IMR-90 (cell line): Measurements from ENCODE around the gene ZNF80. TPM values are rescaled to one million over a fixed set of nuclear protein-coding genes. Genes with fewer than 3 reads are reported as not detected.

Experiments
- ATAC-seq: fragments of 200-7000 bp; cut with Tn5 transposase; 2 replicates; pipeline ENCODE4 v1.9.1; 2020; ENCODE audit warnings: low read depth, mild to moderate bottlenecking, moderate library complexity
- BruUV-seq: library from RNA; stranded (reverse); fragments of 400-500 nt; replicated peaks from 2 replicates; lab custom pipeline; 2021; lab: Mats Ljungman, UMichigan
- CTCF ChIA-PET: fragments of 300-600 bp; formaldehyde crosslinking; extraction: SDS; loops from one replicate; lab custom pipeline; 2021; ENCODE audit warnings: antibody characterized with exemption; lab: Yijun Ruan, JAX
- POLR2A ChIA-PET: fragments of 300-600 bp; sonication (Branson Sonifier 250); formaldehyde crosslinking; loops from one replicate; lab custom pipeline; 2022; ENCODE audit warnings: antibody characterized with exemption; ENCODE audit not compliant: unreplicated experiment; lab: Charles Lee
- DNase-seq: peaks from one replicate; pipeline ENCODE4 v3.0.0; 2013
- H2AFZ ChIP-seq: replicated peaks from 2 replicates; pipeline ENCODE3; 2013; ENCODE audit warnings: low read length, mild to moderate bottlenecking; ENCODE audit not compliant: poor library complexity
- H2AK5ac ChIP-seq: 2 replicates; pipeline ENCODE4 v1.6.1; 2013; ENCODE audit warnings: low read depth, low read length, inconsistent platforms
- H2AK9ac ChIP-seq: replicated peaks from 2 replicates; pipeline ENCODE3; 2013; ENCODE audit warnings: mild to moderate bottlenecking, low read depth, low read length, moderate library complexity; ENCODE audit not compliant: poor library complexity
- H2BK120ac ChIP-seq: 2 replicates; pipeline ENCODE4 v1.6.1; 2013; ENCODE audit warnings: low read depth, low read length, inconsistent platforms
- H2BK15ac ChIP-seq: 3 replicates; pipeline ENCODE4 v1.6.1; 2013; ENCODE audit warnings: low read depth, low read length, inconsistent platforms
- H2BK20ac ChIP-seq: 2 replicates; pipeline ENCODE4 v1.6.1; 2013; ENCODE audit warnings: low read depth, mild to moderate bottlenecking, inconsistent platforms, low read length, moderate library complexity
- H2BK5ac ChIP-seq: 2 replicates; pipeline ENCODE4 v1.6.1; 2013; ENCODE audit warnings: mild to moderate bottlenecking, low read depth, low read length, inconsistent platforms; ENCODE audit not compliant: poor library complexity, severe bottlenecking
- H3K14ac ChIP-seq: replicated peaks from 2 replicates; pipeline ENCODE4 v1.6.1; 2013; ENCODE audit warnings: low read depth, low read length, inconsistent platforms
- H3K18ac ChIP-seq: 2 replicates; pipeline ENCODE4 v1.6.1; 2013; ENCODE audit warnings: low read depth, low read length, control low read depth
- H3K23ac ChIP-seq: 2 replicates; pipeline ENCODE4 v1.6.1; 2013; ENCODE audit warnings: low read depth, low read length, inconsistent platforms
- H3K27ac ChIP-seq: 2 replicates; pipeline ENCODE4 v1.5.1; 2013; ENCODE audit warnings: mild to moderate bottlenecking, control low read depth, low read length; ENCODE audit not compliant: insufficient read depth
- H3K27me3 ChIP-seq: 2 replicates; pipeline ENCODE4 v1.6.1; 2013; ENCODE audit warnings: low read length; ENCODE audit not compliant: control insufficient read depth, insufficient read depth
- H3K36me3 ChIP-seq: 2 replicates; pipeline ENCODE4 v1.6.1; 2013; ENCODE audit warnings: low read length, mixed read lengths; ENCODE audit not compliant: control insufficient read depth, insufficient read depth
- H3K4ac ChIP-seq: 2 replicates; pipeline ENCODE4 v1.6.1; 2013; ENCODE audit warnings: low read depth, low read length, inconsistent platforms
- H3K4me1 ChIP-seq: 2 replicates; pipeline ENCODE4 v1.6.1; 2013; ENCODE audit warnings: low read length, mixed read lengths; ENCODE audit not compliant: control insufficient read depth, insufficient read depth
- H3K4me2 ChIP-seq: 2 replicates; pipeline ENCODE4 v1.6.1; 2013; ENCODE audit warnings: low read depth, mild to moderate bottlenecking, control low read depth, low read length, moderate library complexity
- H3K4me3 ChIP-seq: 2 replicates; pipeline ENCODE4 v1.5.1; 2013; ENCODE audit warnings: low read depth, mild to moderate bottlenecking, control low read depth, low read length, moderate library complexity; ENCODE audit not compliant: insufficient read depth
- H3K56ac ChIP-seq: 2 replicates; pipeline ENCODE4 v1.6.1; 2013; ENCODE audit warnings: low read length, inconsistent platforms; ENCODE audit not compliant: insufficient read depth; ENCODE audit errors: extremely low read depth
- H3K79me1 ChIP-seq, 2 experiments: 2 replicates each; pipeline ENCODE4 v1.6.1; 2013; ENCODE audit warnings: low read length in 2 of 2, inconsistent platforms in 1 of 2, low read depth in 1 of 2
- H3K9ac ChIP-seq: 2 replicates; pipeline ENCODE4 v1.6.1; 2013; ENCODE audit warnings: low read depth, low read length, control low read depth
- H3K9me1 ChIP-seq: 2 replicates; pipeline ENCODE4 v1.6.1; 2013; ENCODE audit warnings: low read length, inconsistent platforms; ENCODE audit not compliant: insufficient read depth
- H3K9me3 ChIP-seq: 2 replicates; pipeline ENCODE4 v1.6.1; 2013; ENCODE audit warnings: low read length; ENCODE audit not compliant: control insufficient read depth, insufficient read depth
- H4K20me1 ChIP-seq: 2 replicates; pipeline ENCODE4 v1.6.1; 2013; ENCODE audit warnings: low read length, inconsistent platforms; ENCODE audit not compliant: insufficient read depth
- H4K5ac ChIP-seq: 2 replicates; pipeline ENCODE4 v1.6.1; 2013; ENCODE audit warnings: mild to moderate bottlenecking, low read depth, low read length, control low read depth
- H4K8ac ChIP-seq, 2 experiments: 2 replicates each; pipeline ENCODE4 v1.6.1; 2013; ENCODE audit warnings: low read depth in 2 of 2, low read length in 2 of 2, control low read depth in 1 of 2, inconsistent platforms in 1 of 2
- H4K91ac ChIP-seq: 2 replicates; pipeline ENCODE4 v1.6.1; 2013; ENCODE audit warnings: low read depth, low read length, inconsistent platforms; ENCODE audit not compliant: insufficient read depth
- BHLHE40 ChIP-seq: fragments of 150-350 bp; IDR thresholded peaks from 2 replicates; pipeline ENCODE4 v1.6.1; 2016; ENCODE audit warnings: mild to moderate bottlenecking, low read depth, low read length
- ELK1 ChIP-seq: fragments of 150-350 bp; IDR thresholded peaks from 2 replicates; pipeline ENCODE4 v1.6.1; 2016; ENCODE audit warnings: low read depth, mild to moderate bottlenecking, low read length, moderate library complexity, borderline replicate concordance
- MXI1 ChIP-seq: IDR thresholded peaks from 2 replicates; pipeline ENCODE4 v1.6.1; 2012; ENCODE audit warnings: low read depth, mild to moderate bottlenecking, low read length, moderate library complexity, borderline replicate concordance
- RCOR1 ChIP-seq: IDR thresholded peaks from 2 replicates; pipeline ENCODE4 v1.6.1; 2012; ENCODE audit warnings: mild to moderate bottlenecking, low read length, improper control_type of control experiment; ENCODE audit not compliant: insufficient replicate concordance
- RFX5 ChIP-seq: IDR thresholded peaks from 2 replicates; pipeline ENCODE4 v1.8.0; 2012; ENCODE audit warnings: low read depth, mild to moderate bottlenecking, low read length, moderate library complexity
- WGBS, 2 experiments: methylation state at CpG; one replicate each; pipeline versions ENCODE4 v1.1.5 to v1.1.7; 2013; ENCODE audit warnings: missing lambda C conversion rate in 2 of 2; ENCODE audit not compliant: insufficient read length in 1 of 2; ENCODE audit errors: extremely low coverage in 2 of 2; 5-methylcytosine and 5-hydroxymethylcytosine counted together
- dilution Hi-C: fragments of 300-500 bp; cut with HindIII; formaldehyde crosslinking; loops from one replicate; pipeline ENCODE4 v1.14.3; 2018; ENCODE audit warnings: low sequenced_read_pairs; ENCODE audit not compliant: unreplicated experiment
- in situ Hi-C: fragments of 300-500 bp; cut with MboI; formaldehyde crosslinking; loops from 3 replicates; pipeline ENCODE4 v1.14.3; 2019; ENCODE audit warnings: low sequenced_read_pairs, inconsistent platforms, mixed read lengths
- intact Hi-C: fragments of 100-400 bp; cut with micrococcal nuclease; formaldehyde crosslinking; loops from 2 replicates; pipeline ENCODE4 v1.10.0; 2022
- polyA plus RNA-seq, 3 experiments: library from polyadenylated mRNA; depleted of rRNA; stranded (reverse); fragments of >200 nt; gene quantifications; 2 replicates each; pipeline ENCODE4 v1.2.3, GENCODE V29; 2012; ENCODE audit warnings: low replicate concordance in 1 of 3
- total RNA-seq: library from RNA; depleted of rRNA; stranded (reverse); fragments of >200 nt; gene quantifications from 2 replicates; pipeline ENCODE4 v1.2.3, GENCODE V29; 2012

The ZNF80 gene
- total and polyA plus RNA-seq, 2 of the 4 experiments (the other 2 are of a cell fraction), result not detected

- TF ChIP-seq MXI1, result no peak
- TF ChIP-seq RFX5, result no peak
These were observed 23.5 kb downstream of the ZNF80 start (continued) for GRCh38 chr3:114213627-114214541.

DNA sequence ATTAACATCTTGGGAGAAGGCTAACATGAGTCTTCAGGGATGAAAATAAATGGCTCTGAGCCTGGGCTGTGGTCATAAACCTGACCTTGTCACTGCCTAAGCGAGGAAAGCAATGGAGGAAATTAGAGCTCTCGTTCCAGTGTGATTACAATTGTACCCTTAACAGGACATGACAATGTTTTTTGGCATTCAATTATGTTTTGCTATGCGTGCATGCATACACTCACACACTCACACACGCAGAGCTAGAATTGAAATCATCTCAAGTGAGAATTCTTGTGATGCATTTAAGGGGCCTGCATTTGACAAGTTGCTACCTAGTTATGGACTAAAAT lies 24.1 kb downstream of the ZNF80 start:
- Histone ChIP-seq H3K56ac (no peak overlapping the region), H3K4me3 (0 out of 2 replicates have a peak overlapping the region, but pooled peaks have one; percentile 4), H3K9me3 (no peaks in the 10 kb centered on the region), H4K91ac (no peak overlapping the region), H3K27me3 (peaks cover 8% of the 10 kb centered on the region), H3K4ac (no peak overlapping the region), H3K79me1 (no peaks in the 10 kb centered on the region), H3K27ac (no peak overlapping the region), H4K5ac (no peak overlapping the region), H2BK15ac (no peak overlapping the region), H2BK20ac (no peak overlapping the region), H3K4me1 (no peaks in the 10 kb centered on the region), H3K9ac (no peak overlapping the region), H3K36me3 (no peaks in the 10 kb centered on the region), H2BK120ac (no peak overlapping the region), H4K20me1 (no peaks in the 10 kb centered on the region), H3K14ac (no peak overlapping the region), H2AFZ (no peak overlapping the region), H2BK5ac (no peak overlapping the region), H3K9me1 (no peaks in the 10 kb centered on the region), H2AK5ac (no peak overlapping the region), H2AK9ac (no peak overlapping the region), H3K18ac (no peak overlapping the region), H3K23ac (no peak overlapping the region), H3K4me2 (peak overlapping the region; percentile 68), H4K8ac (no peak overlapping the region)
- in situ Hi-C loops, result no loop called here
- no TSS peak for BruUV-seq
- CTCF ChIA-PET, result interaction anchor here (0.5 to 1.6 kb wide), 8 partner anchors 8 to 1663 kb away, joined by 3 to 9 read pairs (median 5); no protein-coding TSS in a partner anchor
- peak; percentile 54 for DNase-seq
- ATAC-seq, result peak; percentile 9
- POLR2A ChIA-PET, result interaction anchor here (0.6 kb wide), 1 partner anchor 1571 kb away, joined by 4 read pairs; no protein-coding TSS in a partner anchor
- WGBS, 2 experiments, result no CpG with 5 or more reads among the region's 4 CpGs
- no peak for TF ChIP-seq RCOR1
- TF ChIP-seq BHLHE40, result 0 out of 2 replicates have a peak, but pooled peaks have one; percentile 18
- TF ChIP-seq ELK1, result no peak
- TF ChIP-seq RFX5, result no peak
- no peak for TF ChIP-seq MXI1
- dilution Hi-C loops, result no loop called here
- intact Hi-C loops, result no loop called here
